ENCODE data around the gene KRTAP5-6. TPM values are rescaled to one million over a fixed set of nuclear protein-coding genes. Genes with fewer than 3 reads are reported as not detected.
"Not testable (repeated sequence)": the region's sequence is repeated elsewhere in the genome, so short reads cannot be mapped to it uniquely, and the experiment has no call there.

KRTAP5-6 gene
- total RNA-seq, 1 experiment from 2014 or later, result not detected

- BruUV-seq (replicated peaks); intact Hi-C loops (cut with micrococcal nuclease); ATAC-seq; H3K9me3 ChIP-seq (ENCODE audit: low read length); CTCF ChIA-PET; H4K20me1 ChIP-seq (ENCODE audit: low read length); H2AFZ ChIP-seq (ENCODE audit: low read length); H3K36me3 ChIP-seq (ENCODE audit: low read depth, low read length); H3K27ac ChIP-seq (ENCODE audit: low read length); H3F3A ChIP-seq (ENCODE audit: low read length, unreplicated experiment); H3K9me2 ChIP-seq (replicated peaks; ENCODE audit: low read length); H3K9ac ChIP-seq (ENCODE audit: low read length); POLR2A ChIA-PET (ENCODE audit: unreplicated experiment); H3K4me1 ChIP-seq (ENCODE audit: insufficient read depth, low read length); H3K27me3 ChIP-seq (ENCODE audit: low read length); H3K4me3 ChIP-seq (ENCODE audit: low read length); H3K4me2 ChIP-seq (ENCODE audit: low read length); H3K79me2 ChIP-seq (ENCODE audit: low read length); DNase-seq: not testable (repeated sequence)
Measured at GRCh38 chr11:1688336-1688947, 8.6 kb upstream of the KRTAP5-6 start.

- H3K9me3 ChIP-seq (ENCODE audit: low read length); DNase-seq; BruUV-seq (replicated peaks); H3K4me1 ChIP-seq (ENCODE audit: insufficient read depth, low read length); H3K4me3 ChIP-seq (ENCODE audit: low read length); H3K27me3 ChIP-seq (ENCODE audit: low read length); H3K4me2 ChIP-seq (ENCODE audit: low read length); POLR2A ChIA-PET (ENCODE audit: unreplicated experiment); H3F3A ChIP-seq (ENCODE audit: low read length, unreplicated experiment); H3K27ac ChIP-seq (ENCODE audit: low read length); H3K9me2 ChIP-seq (replicated peaks; ENCODE audit: low read length); H3K9ac ChIP-seq (ENCODE audit: low read length); H2AFZ ChIP-seq (ENCODE audit: low read length); CTCF ChIA-PET; H4K20me1 ChIP-seq (ENCODE audit: low read length); ATAC-seq; H3K36me3 ChIP-seq (ENCODE audit: low read depth, low read length); H3K79me2 ChIP-seq (ENCODE audit: low read length): not testable (repeated sequence)
- intact Hi-C loops (cut with micrococcal nuclease), result loop anchor here (5.0 kb wide), 1 partner anchor 37 kb away; no protein-coding TSS in a partner anchor
Measured at GRCh38 chr11:1689250-1690166, 7.5 kb upstream of the KRTAP5-6 start.

GRCh38 chr11:1690167-1691025 is 6.6 kb upstream of the KRTAP5-6 start:
- no peaks in the 10 kb centered on the region for H3K27me3 ChIP-seq (ENCODE audit: low read length)
- H2AFZ ChIP-seq (ENCODE audit: low read length), result no peak overlapping the region
- H3K4me2 ChIP-seq (ENCODE audit: low read length), result no peak overlapping the region
- no peaks in the 10 kb centered on the region for H3K36me3 ChIP-seq (ENCODE audit: low read depth, low read length)
- ChIA-PET CTCF (no interaction called here), POLR2A (ENCODE audit: unreplicated experiment) (no interaction called here)
- H3K9me2 ChIP-seq (replicated peaks; ENCODE audit: low read length), result no peaks in the 10 kb centered on the region
- no peaks in the 10 kb centered on the region for H4K20me1 ChIP-seq (ENCODE audit: low read length)
- no peak for ATAC-seq
- no peak overlapping the region for H3K27ac ChIP-seq (ENCODE audit: low read length)
- no TSS peak for BruUV-seq (replicated peaks)
- TF ChIP-seq EZH2phosphoT487 (IDR thresholded peaks at IDR 0.05; ENCODE audit: borderline replicate concordance, low read length), result no peak
- TF ChIP-seq CTCF (conservative IDR thresholded peaks at IDR 0.05; ENCODE audit: low read depth, low read length), result no peak
- TF ChIP-seq EZH2 (IDR thresholded peaks at IDR 0.05; ENCODE audit: low read length, unreplicated experiment), result no peak
- no peaks in the 10 kb centered on the region for H3F3A ChIP-seq (ENCODE audit: low read length, unreplicated experiment)
- H3K4me3 ChIP-seq (ENCODE audit: low read length), result no peak overlapping the region
- no peak overlapping the region for H3K9ac ChIP-seq (ENCODE audit: low read length)
- H3K9me3 ChIP-seq (ENCODE audit: low read length), result no peaks in the 10 kb centered on the region
- no peaks in the 10 kb centered on the region for H3K79me2 ChIP-seq (ENCODE audit: low read length)
- intact Hi-C loops (cut with micrococcal nuclease), result loop anchor here (5.0 kb wide), 1 partner anchor 38 kb away; no protein-coding TSS in a partner anchor
- DNase-seq, result no peak
- H3K4me1 ChIP-seq (ENCODE audit: insufficient read depth, low read length), result peaks cover 7% of the 10 kb centered on the region; the same call in 1 of the 2 replicates

Measured in PC-3 (cell line).